ENCODE data around the gene CCDC127.
"Not testable (repeated sequence)": the region's sequence is repeated elsewhere in the genome, so short reads cannot be mapped to it uniquely, and the experiment has no call there.

Gene CCDC127

GRCh38 chr5:252546-252945, 34.6 kb upstream of the CCDC127 start:
- no peak for ATAC-seq
- TF ChIP-seq ZFP3 (CRISPR knock-in tag; IDR thresholded peaks at IDR 0.05): no peak
- no peak for TF ChIP-seq ISL1 (CRISPR knock-in tag; IDR thresholded peaks at IDR 0.05)
- TF ChIP-seq GLIS3 (CRISPR knock-in tag; IDR thresholded peaks at IDR 0.05): no peak
- no peak for TF ChIP-seq ZNF565 (CRISPR knock-in tag; conservative IDR thresholded peaks at IDR 0.05; ENCODE audit: low read depth)
- no peak for TF ChIP-seq ZNF70 (CRISPR knock-in tag; IDR thresholded peaks at IDR 0.05)
- TF ChIP-seq TOX (CRISPR knock-in tag; IDR thresholded peaks at IDR 0.05; ENCODE audit: borderline replicate concordance): no peak
- TF ChIP-seq ARNTL (CRISPR knock-in tag; IDR thresholded peaks at IDR 0.05; ENCODE audit: borderline replicate concordance, low read depth): no peak
- no peak for TF ChIP-seq CREB5 (CRISPR knock-in tag; IDR thresholded peaks at IDR 0.05; ENCODE audit: low read depth)
- TF ChIP-seq SNAI2 (CRISPR knock-in tag; IDR thresholded peaks at IDR 0.05): no peak
- no peak for TF ChIP-seq RARB (CRISPR knock-in tag; IDR thresholded peaks at IDR 0.05)
- no peak for TF ChIP-seq ESRRG (CRISPR knock-in tag; IDR thresholded peaks at IDR 0.05)
- TF ChIP-seq TSHZ2 (CRISPR knock-in tag; IDR thresholded peaks at IDR 0.05): no peak
- TF ChIP-seq ZC3H10 (CRISPR knock-in tag; IDR thresholded peaks at IDR 0.05): no peak
- no peak for TF ChIP-seq ZNF8 (CRISPR knock-in tag; IDR thresholded peaks at IDR 0.05)
- TF ChIP-seq PATZ1 (CRISPR knock-in tag; IDR thresholded peaks at IDR 0.05; ENCODE audit: borderline replicate concordance): no peak

- not testable (repeated sequence) for ATAC-seq
These were observed 34.0 kb upstream of the CCDC127 start for GRCh38 chr5:251975-252374.

- not testable (repeated sequence) for ATAC-seq
These were observed 33.6 kb upstream of the CCDC127 start for GRCh38 chr5:251538-251937.

GRCh38 chr5:251016-251415, 33.1 kb upstream of the CCDC127 start:
- ATAC-seq: not testable (repeated sequence)

GRCh38 chr5:250396-250795, 32.4 kb upstream of the CCDC127 start:
- peak; percentile 28 for ATAC-seq

- ATAC-seq: not testable (repeated sequence)
These were observed 27.8 kb upstream of the CCDC127 start for GRCh38 chr5:245717-246116.

GRCh38 chr5:243683-244367, 25.9 kb upstream of the CCDC127 start:
- not testable (repeated sequence) for ATAC-seq

GRCh38 chr5:241045-241669, 23.2 kb upstream of the CCDC127 start:
- ATAC-seq: not testable (repeated sequence)

GRCh38 chr5:240550-240949, 22.6 kb upstream of the CCDC127 start:
- ATAC-seq: not testable (repeated sequence)

- ATAC-seq: not testable (repeated sequence)
These were observed 20.0 kb upstream of the CCDC127 start for GRCh38 chr5:237931-238330.

- not testable (repeated sequence) for ATAC-seq
These were observed 17.6 kb upstream of the CCDC127 start for GRCh38 chr5:235527-235926.
